HCT116 (cell line): ENCODE data around the gene HLCS. TPM values are rescaled to one million over a fixed set of nuclear protein-coding genes. Genes with fewer than 3 reads are reported as not detected.
A peak's percentile ranks its signal among the peaks of the same experiment; 100 is the strongest.

Source experiments
- ATAC-seq: fragments of 200-7000 bp; cut with Tn5 transposase; 2 replicates; pipeline ENCODE4 v1.9.1; 2020; ENCODE audit warnings: mild to moderate bottlenecking, moderate library complexity
- BruUV-seq: library from RNA; stranded (reverse); fragments of 400-500 nt; replicated peaks from 2 replicates; lab custom pipeline; 2021; lab: Mats Ljungman, UMichigan
- CTCF ChIA-PET: fragments of 300-600 bp; sonication (Branson Sonifier 250); formaldehyde crosslinking; loops from one replicate; lab custom pipeline; 2021; ENCODE audit warnings: antibody characterized with exemption; lab: Charles Lee
- POLR2A ChIA-PET: fragments of 300-600, 350-600 bp; sonication (Branson Sonifier 250); formaldehyde crosslinking; loops from one replicate; lab custom pipeline; 2021; ENCODE audit warnings: antibody characterized with exemption; lab: Charles Lee
- RAD21 ChIA-PET, 2 experiments: fragments of 300-600 bp; sonication (Branson Sonifier 250); formaldehyde crosslinking; loops; one replicate each; lab custom pipeline; 2023; ENCODE audit warnings: low total read pairs in 2 of 2; ENCODE audit not compliant: uncharacterized antibody in 2 of 2, unreplicated experiment in 2 of 2, low non-redundant PET in 1 of 2; lab: Charles Lee
- DNase-seq: peaks from one replicate; pipeline ENCODE4 v3.0.0-alpha.2; 2010; ENCODE audit warnings: low read depth, low spot score
- H2AFZ ChIP-seq: fragments of 200-600 bp; shearing (Covaris generic), sonication (generic); 2 replicates; pipeline ENCODE4 v1.6.1; 2017; ENCODE audit warnings: low read depth, mixed run types, mixed read lengths, antibody characterized with exemption, low read length; ENCODE audit not compliant: poor library complexity, severe bottlenecking
- H3K27ac ChIP-seq: 2 replicates; pipeline ENCODE4 v1.5.1; 2012; ENCODE audit warnings: low read depth, low read length
- H3K27me3 ChIP-seq: fragments of 200-600 bp; sonication (generic); 2 replicates; pipeline ENCODE4 v1.6.1; 2016; ENCODE audit warnings: mixed run types, low read length, mixed read lengths; ENCODE audit not compliant: insufficient read depth
- H3K36me3 ChIP-seq, 2 experiments: fragments of 200-500 bp in 1 of 2; fragments of 200-600 bp in 1 of 2; sonication (Bioruptor generic) in 1 of 2; sonication (generic) in 1 of 2; 2 replicates each; pipeline versions ENCODE4 v1.5.1 to v1.6.1; 2014 to 2016; ENCODE audit warnings: low read length in 2 of 2, inconsistent platforms in 1 of 2, mixed read lengths in 1 of 2, mixed run types in 1 of 2; ENCODE audit not compliant: insufficient read depth in 2 of 2, control insufficient read depth in 1 of 2
- H3K4me1 ChIP-seq, 2 experiments: fragments of 200-600 bp in 1 of 2; sonication (generic) in 1 of 2; 2 replicates each; pipeline versions ENCODE4 v1.5.1 to v1.6.1; 2012 to 2017; ENCODE audit warnings: low read length in 2 of 2, inconsistent platforms in 1 of 2, mild to moderate bottlenecking in 1 of 2, mixed read lengths in 1 of 2, mixed run types in 1 of 2, moderate library complexity in 1 of 2; ENCODE audit not compliant: insufficient read depth in 2 of 2, control insufficient read depth in 1 of 2
- H3K4me2 ChIP-seq: fragments of 200-600 bp; sonication (generic); 2 replicates; pipeline ENCODE4 v1.6.1; 2017; ENCODE audit warnings: mixed run types, low read length, mixed read lengths
- H3K4me3 ChIP-seq, 2 experiments: fragments of 200-600 bp in 1 of 2; sonication (generic) in 1 of 2; replicated peaks in 1 of 2; 2 replicates each; pipeline ENCODE4 v1.5.1; 2011 to 2016; ENCODE audit warnings: low read length in 2 of 2, control low read depth in 1 of 2, low read depth in 1 of 2, mild to moderate bottlenecking in 1 of 2, mixed read lengths in 1 of 2, mixed run types in 1 of 2
- H3K79me2 ChIP-seq: fragments of 200-600 bp; sonication (generic); 2 replicates; pipeline ENCODE4 v1.6.1; 2017; ENCODE audit warnings: mild to moderate bottlenecking, mixed run types, low read length, moderate library complexity, mixed read lengths; ENCODE audit not compliant: insufficient read depth
- H3K9ac ChIP-seq: fragments of 200-600 bp; sonication (generic); 2 replicates; pipeline ENCODE4 v1.6.1; 2016; ENCODE audit warnings: low read length, mixed read lengths
- H3K9me2 ChIP-seq: fragments of 200-600 bp; sonication (generic), shearing (Covaris generic); 2 replicates; pipeline ENCODE4 v1.6.1; 2017; ENCODE audit warnings: mixed run types, mild to moderate bottlenecking, moderate library complexity; ENCODE audit not compliant: insufficient read depth
- H3K9me3 ChIP-seq, 2 experiments: fragments of 200-500 bp in 1 of 2; fragments of 200-600 bp in 1 of 2; sonication (Bioruptor generic) in 1 of 2; sonication (generic) in 1 of 2; 2 replicates each; pipeline ENCODE4 v1.6.1; 2014 to 2017; ENCODE audit warnings: low read length in 2 of 2, mixed read lengths in 2 of 2, inconsistent platforms in 1 of 2, low read depth in 1 of 2, mild to moderate bottlenecking in 1 of 2, mixed run types in 1 of 2, moderate library complexity in 1 of 2; ENCODE audit not compliant: control insufficient read depth in 1 of 2, insufficient read depth in 1 of 2
- H4K20me1 ChIP-seq: fragments of 200-600 bp; sonication (generic), shearing (Covaris generic); 2 replicates; pipeline ENCODE4 v1.6.1; 2017; ENCODE audit warnings: mixed run types, mild to moderate bottlenecking, moderate library complexity; ENCODE audit not compliant: insufficient read depth
- ATF3 ChIP-seq: IDR thresholded peaks from 2 replicates; pipeline ENCODE4 v1.6.1; 2012
- CEBPB ChIP-seq: IDR thresholded peaks from 2 replicates; pipeline ENCODE4 v1.6.1; 2012; ENCODE audit warnings: low read depth
- CTCF ChIP-seq, 3 experiments: fragments of 200-600 bp in 1 of 3; sonication (generic) in 1 of 3; IDR thresholded peaks in 2 of 3; conservative IDR thresholded peaks in 1 of 3; 2 replicates each; pipeline ENCODE4 v1.5.1; 2012 to 2017; ENCODE audit warnings: low read depth in 2 of 3, low read length in 2 of 3, antibody characterized with exemption in 1 of 3, borderline replicate concordance in 1 of 3, control low read depth in 1 of 3, mild to moderate bottlenecking in 1 of 3, mixed read lengths in 1 of 3, mixed run types in 1 of 3, moderate library complexity in 1 of 3; ENCODE audit not compliant: insufficient read depth in 1 of 3
- EGR1 ChIP-seq: IDR thresholded peaks from 2 replicates; pipeline ENCODE4 v1.6.1; 2012; ENCODE audit warnings: low read depth
- ELF1 ChIP-seq: IDR thresholded peaks from 2 replicates; pipeline ENCODE4 v1.6.1; 2012; ENCODE audit warnings: low read depth, borderline replicate concordance
- EZH2 ChIP-seq: fragments of 200-600 bp; sonication (generic); IDR thresholded peaks from 2 replicates; pipeline ENCODE4 v1.6.1; 2017; ENCODE audit warnings: antibody characterized with exemption, mixed run types
- FOSL1 ChIP-seq: IDR thresholded peaks from 2 replicates; pipeline ENCODE4 v1.6.1; 2012; ENCODE audit warnings: low read depth
- JUND ChIP-seq: IDR thresholded peaks from 2 replicates; pipeline ENCODE4 v1.6.1; 2012
- MAX ChIP-seq: IDR thresholded peaks from 2 replicates; pipeline ENCODE4 v1.6.1; 2012
- POLR2A ChIP-seq: IDR thresholded peaks from 2 replicates; pipeline ENCODE4 v1.7.0; 2011; ENCODE audit warnings: borderline replicate concordance; ENCODE audit not compliant: insufficient read depth, insufficient read length; ENCODE audit errors: extremely low read depth
- POLR2AphosphoS5 ChIP-seq: IDR thresholded peaks from 2 replicates; pipeline ENCODE4 v1.6.1; 2011; ENCODE audit warnings: mild to moderate bottlenecking, low read depth, low read length, moderate library complexity
- RAD21 ChIP-seq: IDR thresholded peaks from 2 replicates; pipeline ENCODE4 v1.6.1; 2012; ENCODE audit warnings: low read depth, mild to moderate bottlenecking
- REST ChIP-seq: IDR thresholded peaks from 2 replicates; pipeline ENCODE4 v1.6.1; 2012; ENCODE audit warnings: low read depth
- SIN3A ChIP-seq: IDR thresholded peaks from 2 replicates; pipeline ENCODE4 v1.6.1; 2012; ENCODE audit warnings: low read depth
- SP1 ChIP-seq: IDR thresholded peaks from 2 replicates; pipeline ENCODE4 v1.6.1; 2012; ENCODE audit warnings: low read depth
- SRF ChIP-seq: IDR thresholded peaks from 2 replicates; pipeline ENCODE4 v1.6.1; 2012; ENCODE audit warnings: low read depth
- TCF7L2 ChIP-seq: IDR thresholded peaks from 2 replicates; pipeline ENCODE4 v1.7.0; 2011; ENCODE audit warnings: borderline replicate concordance, inconsistent platforms; ENCODE audit not compliant: insufficient read depth, insufficient read length; ENCODE audit errors: extremely low read depth
- YY1 ChIP-seq: IDR thresholded peaks from 2 replicates; pipeline ENCODE4 v1.6.1; 2011; ENCODE audit warnings: low read length, low read depth, moderate library complexity, mild to moderate bottlenecking; ENCODE audit not compliant: insufficient replicate concordance; ENCODE audit errors: extremely low read depth
- ZBTB33 ChIP-seq: IDR thresholded peaks from 2 replicates; pipeline ENCODE4 v1.6.1; 2011; ENCODE audit warnings: mild to moderate bottlenecking, low read length, moderate library complexity; ENCODE audit not compliant: insufficient replicate concordance; ENCODE audit errors: extremely low read depth
- ZFX ChIP-seq: fragments of 450-650 bp; IDR thresholded peaks from 2 replicates; pipeline ENCODE4 v1.6.1; 2017
- intact Hi-C: fragments of 100-400 bp; cut with micrococcal nuclease; formaldehyde crosslinking; loops from 2 replicates; pipeline ENCODE4 v1.10.0; 2022
- total RNA-seq: library from RNA; stranded (reverse); gene quantifications from one replicate; pipeline ENCODE4 v1.2.1, GENCODE V29; 2021; ENCODE audit not compliant: unreplicated experiment

Gene HLCS
- total RNA-seq, 1 experiment from 2014 or later = 18.5 TPM

GRCh38 chr21:36788120-36788638 lies 178.3 kb downstream of the HLCS start:
- Histone ChIP-seq H3K4me1 (peaks cover 39 to 65% of the 10 kb centered on the region in 2 experiments), H3K79me2 (no peaks in the 10 kb centered on the region), H3K36me3 (no peaks in the 10 kb centered on the region), H3K4me3 (peak overlapping the region; percentile 35 to 48), H3K27me3 (no peaks in the 10 kb centered on the region), H4K20me1 (no peaks in the 10 kb centered on the region), H2AFZ (peak overlapping the region; percentile 36), H3K27ac (no peak overlapping the region), H3K4me2 (peak overlapping the region; percentile 77), H3K9me2 (no peaks in the 10 kb centered on the region), H3K9ac (peak overlapping the region; percentile 47), H3K9me3 (no peaks in the 10 kb centered on the region)
- intact Hi-C loops = no loop called here
- DNase-seq (peak; percentile 46), ATAC-seq (peak; percentile 85)
- BruUV-seq = no TSS peak
- RAD21 ChIA-PET = no interaction called here
- CTCF ChIA-PET = interaction anchor here (1.2 to 1.4 kb wide), 2 partner anchors 66 to 157 kb away, joined by 3 read pairs; no protein-coding TSS in a partner anchor
- POLR2A ChIA-PET = interaction anchor here (0.9 kb wide), 1 partner anchor 24 kb away, joined by 3 read pairs; no protein-coding TSS in a partner anchor
- no peak for TF ChIP-seq ZBTB33
- TF ChIP-seq ZFX = no peak
- TF ChIP-seq CEBPB = no peak
- TF ChIP-seq POLR2AphosphoS5 = 0 out of 2 replicates have a peak, but pooled peaks have one; percentile 37
- TF ChIP-seq FOSL1 = peak; percentile 49
- TF ChIP-seq EZH2 = no peak
- no peak for TF ChIP-seq ELF1
- no peak for TF ChIP-seq CTCF (IDR thresholded peaks at IDR 0.05 in 2 of 3, conservative IDR thresholded peaks at IDR 0.05 in 1 of 3; ENCODE audit: borderline replicate concordance in 1 of 3, insufficient read depth in 1 of 3, low read depth in 2 of 3, low read length in 2 of 3)
- TF ChIP-seq YY1 = no peak
- peak; percentile 95 for TF ChIP-seq MAX
- TF ChIP-seq RAD21 = no peak
- TF ChIP-seq JUND = peak; percentile 32; the same call in 1 of the 2 replicates
- no peak for TF ChIP-seq SRF
- TF ChIP-seq POLR2A = no peak
- TF ChIP-seq ATF3 = no peak
- TF ChIP-seq REST = no peak
- TF ChIP-seq TCF7L2 = no peak
- TF ChIP-seq SIN3A = 0 out of 2 replicates have a peak, but pooled peaks have one; percentile 31
- TF ChIP-seq EGR1 = peak; percentile 77
- TF ChIP-seq SP1 = peak; percentile 27
